K562 (cell line): Measurements from ENCODE around the gene ADPRHL1. TPM values are rescaled to one million over a fixed set of nuclear protein-coding genes. Genes with fewer than 3 reads are reported as not detected.

Experiments
- ADNP ChIP-seq: fragments of 200-800 bp; sonication (Bioruptor generic); IDR thresholded peaks from 2 replicates; pipeline ENCODE4 v1.6.1; 2016; ENCODE audit warnings: missing genetic modification characterization, missing compliant biosample characterization
- ARID4B ChIP-seq: sonication (generic); formaldehyde crosslinking; IDR thresholded peaks from 2 replicates; pipeline ENCODE4 v1.8.0; 2022; ENCODE audit warnings: mild to moderate bottlenecking, missing genetic modification reagents
- GABPB2 ChIP-seq: fragments of 250-450 bp; sonication (Bioruptor Pico); conservative IDR thresholded peaks from 2 replicates; pipeline ENCODE4 v1.5.1; 2021; ENCODE audit warnings: mild to moderate bottlenecking
- GATAD2A ChIP-seq: fragments of 450-650 bp; IDR thresholded peaks from 2 replicates; pipeline ENCODE4 v1.6.1; 2017
- GTF2F1 ChIP-seq: IDR thresholded peaks from 2 replicates; pipeline ENCODE4 v1.6.1; 2011; ENCODE audit warnings: low read depth, low read length, improper control_type of control experiment
- HCFC1 ChIP-seq: IDR thresholded peaks from 2 replicates; pipeline ENCODE4 v1.6.1; 2012; ENCODE audit warnings: low read depth, low read length, improper control_type of control experiment
- HDAC1 ChIP-seq, 2 experiments: fragments of 450-650 bp; IDR thresholded peaks; 2 replicates each; pipeline ENCODE4 v1.6.1; 2016 to 2017; ENCODE audit warnings: inconsistent platforms in 1 of 2, mild to moderate bottlenecking in 1 of 2, moderate library complexity in 1 of 2
- KLF1 ChIP-seq: fragments of 450-650 bp; IDR thresholded peaks from 2 replicates; pipeline ENCODE4 v1.6.1; 2016; ENCODE audit warnings: missing genetic modification characterization, missing compliant biosample characterization
- L3MBTL2 ChIP-seq: fragments of 450-650 bp; IDR thresholded peaks from 2 replicates; pipeline ENCODE4 v1.6.1; 2016; ENCODE audit warnings: mild to moderate bottlenecking, moderate library complexity
- LARP7 ChIP-seq: fragments of 450-650 bp; IDR thresholded peaks from 2 replicates; pipeline ENCODE4 v1.6.1; 2016
- PHTF2 ChIP-seq: fragments of 250-450 bp; sonication (Bioruptor Pico); IDR thresholded peaks from 2 replicates; pipeline ENCODE4 v1.5.0; 2021; ENCODE audit warnings: mild to moderate bottlenecking
- SMARCB1 ChIP-seq: IDR thresholded peaks from 2 replicates; pipeline ENCODE4 v1.6.1; 2011; ENCODE audit warnings: improper control_type of control experiment, low read depth; ENCODE audit not compliant: insufficient read length
- TSC22D4 ChIP-seq: fragments of 450-650 bp; IDR thresholded peaks from 2 replicates; pipeline ENCODE4 v1.6.1; 2016; ENCODE audit warnings: missing genetic modification characterization, missing biosample characterization, control low read depth
- XRCC4 ChIP-seq: IDR thresholded peaks from one replicate; pipeline ENCODE4 v1.6.1; 2011; ENCODE audit not compliant: insufficient read depth, insufficient read length; ENCODE audit errors: extremely low read depth
- ZC3H11A ChIP-seq: IDR thresholded peaks from 2 replicates; pipeline ENCODE4 v1.6.1; 2012; ENCODE audit warnings: low read depth, low read length, improper control_type of control experiment
- ZHX1 ChIP-seq: fragments of 150-350 bp; conservative IDR thresholded peaks from 2 replicates; pipeline ENCODE4 v1.6.1; 2014; ENCODE audit warnings: low read length
- ZMIZ1 ChIP-seq, 2 experiments: fragments of 150-350 bp in 1 of 2; IDR thresholded peaks; 2 replicates each; pipeline ENCODE4 v1.6.1; 2012 to 2016; ENCODE audit warnings: low read depth in 2 of 2, low read length in 2 of 2, mild to moderate bottlenecking in 1 of 2, moderate library complexity in 1 of 2
- ZNF140 ChIP-seq: fragments of 250-450 bp; sonication (Bioruptor Pico); IDR thresholded peaks from 2 replicates; pipeline ENCODE4 v1.8.0; 2021; ENCODE audit warnings: moderate library complexity, mild to moderate bottlenecking, inconsistent platforms
- polyA plus RNA-seq, 8 experiments: library from polyadenylated mRNA; depleted of rRNA in 4 of 8; stranded (reverse) in 5 of 8; unstranded in 3 of 8; fragments of >200 nt; fragmentation: Nextera tagmentation in 2 of 8; fragmentation: Illumina TruSeq in 1 of 8; extraction: Ambion mirVana in 2 of 8; extraction: Trizol in 1 of 8; gene quantifications; 2 replicates each; pipeline versions ENCODE4 v1.2.1 to v1.2.3, GENCODE V29; 2011 to 2014; ENCODE audit warnings: inconsistent platforms in 1 of 8, missing spikeins in 1 of 8
- total RNA-seq, 7 experiments: library from RNA; depleted of rRNA in 6 of 7; stranded (reverse); fragments of >200 nt in 6 of 7; fragmentation: Illumina TruSeq in 2 of 7; extraction: Trizol in 2 of 7; gene quantifications; 2 replicates each; pipeline versions ENCODE4 v1.2.1 to v1.2.3, GENCODE V29; 2011 to 2021; ENCODE audit warnings: low replicate concordance in 1 of 7

ADPRHL1 gene
- total and polyA plus RNA-seq, 9 of the 15 experiments (the other 6 are each of a cell fraction or from before 2014, with no cell fraction given): 0.06 to 0.76 (median 0.37) TPM; not detected in 1

GRCh38 chr13:113490496-113491417, 37.5 kb upstream of the ADPRHL1 start, which contains the start of gene DCUN1D2 (continued):
- TF ChIP-seq ZHX1 (no peak), ZC3H11A (no peak), GATAD2A (peak; percentile 79), PHTF2 (CRISPR knock-in tag) (no peak), SMARCB1 (no peak), XRCC4 (no peak), HDAC1 (IDR thresholded peaks at IDR 0.05) (peak in 1 of 2 experiments; percentile 61; a peak in 1 of 4 replicates), L3MBTL2 (peak; percentile 74), TSC22D4 (tag) (no peak), HCFC1 (peak; percentile 78), GABPB2 (CRISPR knock-in tag) (no peak), GTF2F1 (no peak), LARP7 (no peak), KLF1 (tag) (peak; percentile 66; the same call in 1 of the 2 replicates), ZMIZ1 (IDR thresholded peaks at IDR 0.05; ENCODE audit: low read depth in 2 of 2, low read length in 2 of 2) (no peak), ARID4B (CRISPR knock-in tag) (0 out of 2 replicates have a peak, but pooled peaks have one; percentile 36), ZNF140 (no peak), ADNP (tag) (no peak)
